ENCODE measurements around the gene PGM1. TPM values are rescaled to one million over a fixed set of nuclear protein-coding genes. Genes with fewer than 3 reads are reported as not detected.
A peak's percentile ranks its signal among the peaks of the same experiment; 100 is the strongest.

Gene PGM1
- total RNA-seq, 1 donor, result 128 TPM

GRCh38 chr1:63686696-63687095, 93.5 kb downstream of the PGM1 start:
- DNase-seq (ENCODE audit: insufficient read length, low spot score, missing footprints), result no peak
- TF ChIP-seq, protein P1, sequence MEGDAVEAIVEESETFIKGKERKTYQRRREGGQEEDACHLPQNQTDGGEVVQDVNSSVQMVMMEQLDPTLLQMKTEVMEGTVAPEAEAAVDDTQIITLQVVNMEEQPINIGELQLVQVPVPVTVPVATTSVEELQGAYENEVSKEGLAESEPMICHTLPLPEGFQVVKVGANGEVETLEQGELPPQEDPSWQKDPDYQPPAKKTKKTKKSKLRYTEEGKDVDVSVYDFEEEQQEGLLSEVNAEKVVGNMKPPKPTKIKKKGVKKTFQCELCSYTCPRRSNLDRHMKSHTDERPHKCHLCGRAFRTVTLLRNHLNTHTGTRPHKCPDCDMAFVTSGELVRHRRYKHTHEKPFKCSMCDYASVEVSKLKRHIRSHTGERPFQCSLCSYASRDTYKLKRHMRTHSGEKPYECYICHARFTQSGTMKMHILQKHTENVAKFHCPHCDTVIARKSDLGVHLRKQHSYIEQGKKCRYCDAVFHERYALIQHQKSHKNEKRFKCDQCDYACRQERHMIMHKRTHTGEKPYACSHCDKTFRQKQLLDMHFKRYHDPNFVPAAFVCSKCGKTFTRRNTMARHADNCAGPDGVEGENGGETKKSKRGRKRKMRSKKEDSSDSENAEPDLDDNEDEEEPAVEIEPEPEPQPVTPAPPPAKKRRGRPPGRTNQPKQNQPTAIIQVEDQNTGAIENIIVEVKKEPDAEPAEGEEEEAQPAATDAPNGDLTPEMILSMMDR (IDR thresholded peaks at IDR 0.05; ENCODE audit: extremely low read depth, low read depth, low read length), result no peak
- no peak overlapping the region for H3K4me3 ChIP-seq (ENCODE audit: insufficient read depth, low read length)
- no peaks in the 10 kb centered on the region for H3K27me3 ChIP-seq (ENCODE audit: insufficient read depth, low read length)
- H3K79me2 ChIP-seq (ENCODE audit: insufficient read depth, low read length), result no peaks in the 10 kb centered on the region
- H3K27ac ChIP-seq (ENCODE audit: low read depth, low read length), result no peak overlapping the region
- no peaks in the 10 kb centered on the region for H3K9me3 ChIP-seq (ENCODE audit: low read depth, low read length)
- H2AFZ ChIP-seq (ENCODE audit: low read length), result no peak overlapping the region
- H3K36me3 ChIP-seq (ENCODE audit: insufficient read depth, low read length), result no peaks in the 10 kb centered on the region
- H3K4me1 ChIP-seq (ENCODE audit: insufficient read depth, low read length), result peaks cover 11% of the 10 kb centered on the region
- H4K20me1 ChIP-seq (ENCODE audit: insufficient read depth, low read length), result no peaks in the 10 kb centered on the region
- H3K4me2 ChIP-seq (ENCODE audit: insufficient read depth, low read length), result no peak overlapping the region

- peak overlapping the region; percentile 40 for H3K4me2 ChIP-seq (ENCODE audit: insufficient read depth, low read length)
- peaks cover 15% of the 10 kb centered on the region for H3K4me1 ChIP-seq (ENCODE audit: insufficient read depth, low read length)
- H3K4me3 ChIP-seq (ENCODE audit: insufficient read depth, low read length), result no peak overlapping the region
- peak overlapping the region; percentile 65 for H3K27ac ChIP-seq (ENCODE audit: low read depth, low read length)
- no peaks in the 10 kb centered on the region for H3K9me3 ChIP-seq (ENCODE audit: low read depth, low read length)
- H2AFZ ChIP-seq (ENCODE audit: low read length), result peak overlapping the region; percentile 50
- no peaks in the 10 kb centered on the region for H3K79me2 ChIP-seq (ENCODE audit: insufficient read depth, low read length)
- peak; percentile 82 for DNase-seq (ENCODE audit: insufficient read length, low spot score, missing footprints)
- no peaks in the 10 kb centered on the region for H4K20me1 ChIP-seq (ENCODE audit: insufficient read depth, low read length)
- TF ChIP-seq, protein P1 (IDR thresholded peaks at IDR 0.05; ENCODE audit: extremely low read depth, low read depth, low read length), result no peak
- no peaks in the 10 kb centered on the region for H3K27me3 ChIP-seq (ENCODE audit: insufficient read depth, low read length)
- no peaks in the 10 kb centered on the region for H3K36me3 ChIP-seq (ENCODE audit: insufficient read depth, low read length)
Observed at GRCh38 chr1:63688302-63688890, 95.2 kb downstream of the PGM1 start.

GRCh38 chr1:63690966-63691700, 97.9 kb downstream of the PGM1 start:
- H4K20me1 ChIP-seq (ENCODE audit: insufficient read depth, low read length), result no peaks in the 10 kb centered on the region
- H3K27ac ChIP-seq (ENCODE audit: low read depth, low read length), result no peak overlapping the region
- no peak for DNase-seq (ENCODE audit: insufficient read length, low spot score, missing footprints)
- H3K36me3 ChIP-seq (ENCODE audit: insufficient read depth, low read length), result no peaks in the 10 kb centered on the region
- peaks cover 25% of the 10 kb centered on the region for H3K4me1 ChIP-seq (ENCODE audit: insufficient read depth, low read length)
- H3K9me3 ChIP-seq (ENCODE audit: low read depth, low read length), result no peaks in the 10 kb centered on the region
- TF ChIP-seq, protein P1 (IDR thresholded peaks at IDR 0.05; ENCODE audit: extremely low read depth, low read depth, low read length), result no peak
- no peaks in the 10 kb centered on the region for H3K79me2 ChIP-seq (ENCODE audit: insufficient read depth, low read length)
- no peak overlapping the region for H2AFZ ChIP-seq (ENCODE audit: low read length)
- no peak overlapping the region for H3K4me3 ChIP-seq (ENCODE audit: insufficient read depth, low read length)
- no peaks in the 10 kb centered on the region for H3K27me3 ChIP-seq (ENCODE audit: insufficient read depth, low read length)
- no peak overlapping the region for H3K4me2 ChIP-seq (ENCODE audit: insufficient read depth, low read length)

GRCh38 chr1:63691701-63692425, 98.7 kb downstream of the PGM1 start:
- no peaks in the 10 kb centered on the region for H3K79me2 ChIP-seq (ENCODE audit: insufficient read depth, low read length)
- H2AFZ ChIP-seq (ENCODE audit: low read length), result no peak overlapping the region
- H3K4me2 ChIP-seq (ENCODE audit: insufficient read depth, low read length), result no peak overlapping the region
- peak; percentile 69 for DNase-seq (ENCODE audit: insufficient read length, low spot score, missing footprints)
- H3K27me3 ChIP-seq (ENCODE audit: insufficient read depth, low read length), result no peaks in the 10 kb centered on the region
- peak overlapping the region; percentile 55 for H3K27ac ChIP-seq (ENCODE audit: low read depth, low read length)
- no peaks in the 10 kb centered on the region for H3K9me3 ChIP-seq (ENCODE audit: low read depth, low read length)
- peaks cover 25% of the 10 kb centered on the region for H3K4me1 ChIP-seq (ENCODE audit: insufficient read depth, low read length)
- no peaks in the 10 kb centered on the region for H4K20me1 ChIP-seq (ENCODE audit: insufficient read depth, low read length)
- TF ChIP-seq, protein P1 (IDR thresholded peaks at IDR 0.05; ENCODE audit: extremely low read depth, low read depth, low read length), result peak; percentile 85
- H3K4me3 ChIP-seq (ENCODE audit: insufficient read depth, low read length), result no peak overlapping the region
- H3K36me3 ChIP-seq (ENCODE audit: insufficient read depth, low read length), result no peaks in the 10 kb centered on the region

Data from osteoblast (primary cell).